IMR-90 (cell line): Measurements from ENCODE around the gene SLC39A8. TPM values are rescaled to one million over a fixed set of nuclear protein-coding genes. Genes with fewer than 3 reads are reported as not detected.

Source experiments
- ATAC-seq: fragments of 200-7000 bp; cut with Tn5 transposase; 2 replicates; pipeline ENCODE4 v1.9.1; 2020; ENCODE audit warnings: low read depth, mild to moderate bottlenecking, moderate library complexity
- BruUV-seq: library from RNA; stranded (reverse); fragments of 400-500 nt; replicated peaks from 2 replicates; lab custom pipeline; 2021; lab: Mats Ljungman, UMichigan
- CTCF ChIA-PET: fragments of 300-600 bp; formaldehyde crosslinking; extraction: SDS; loops from one replicate; lab custom pipeline; 2021; ENCODE audit warnings: antibody characterized with exemption; lab: Yijun Ruan, JAX
- POLR2A ChIA-PET: fragments of 300-600 bp; sonication (Branson Sonifier 250); formaldehyde crosslinking; loops from one replicate; lab custom pipeline; 2022; ENCODE audit warnings: antibody characterized with exemption; ENCODE audit not compliant: unreplicated experiment; lab: Charles Lee
- DNase-seq: peaks from one replicate; pipeline ENCODE4 v3.0.0; 2013
- H2AFZ ChIP-seq: replicated peaks from 2 replicates; pipeline ENCODE3; 2013; ENCODE audit warnings: low read length, mild to moderate bottlenecking; ENCODE audit not compliant: poor library complexity
- H2AK5ac ChIP-seq: 2 replicates; pipeline ENCODE4 v1.6.1; 2013; ENCODE audit warnings: low read depth, low read length, inconsistent platforms
- H2AK9ac ChIP-seq: replicated peaks from 2 replicates; pipeline ENCODE3; 2013; ENCODE audit warnings: mild to moderate bottlenecking, low read depth, low read length, moderate library complexity; ENCODE audit not compliant: poor library complexity
- H2BK120ac ChIP-seq: 2 replicates; pipeline ENCODE4 v1.6.1; 2013; ENCODE audit warnings: low read depth, low read length, inconsistent platforms
- H2BK15ac ChIP-seq: 3 replicates; pipeline ENCODE4 v1.6.1; 2013; ENCODE audit warnings: low read depth, low read length, inconsistent platforms
- H2BK20ac ChIP-seq: 2 replicates; pipeline ENCODE4 v1.6.1; 2013; ENCODE audit warnings: low read depth, mild to moderate bottlenecking, inconsistent platforms, low read length, moderate library complexity
- H2BK5ac ChIP-seq: 2 replicates; pipeline ENCODE4 v1.6.1; 2013; ENCODE audit warnings: mild to moderate bottlenecking, low read depth, low read length, inconsistent platforms; ENCODE audit not compliant: poor library complexity, severe bottlenecking
- H3K14ac ChIP-seq: replicated peaks from 2 replicates; pipeline ENCODE4 v1.6.1; 2013; ENCODE audit warnings: low read depth, low read length, inconsistent platforms
- H3K18ac ChIP-seq: 2 replicates; pipeline ENCODE4 v1.6.1; 2013; ENCODE audit warnings: low read depth, low read length, control low read depth
- H3K23ac ChIP-seq: 2 replicates; pipeline ENCODE4 v1.6.1; 2013; ENCODE audit warnings: low read depth, low read length, inconsistent platforms
- H3K27ac ChIP-seq: 2 replicates; pipeline ENCODE4 v1.5.1; 2013; ENCODE audit warnings: mild to moderate bottlenecking, control low read depth, low read length; ENCODE audit not compliant: insufficient read depth
- H3K27me3 ChIP-seq: 2 replicates; pipeline ENCODE4 v1.6.1; 2013; ENCODE audit warnings: low read length; ENCODE audit not compliant: control insufficient read depth, insufficient read depth
- H3K36me3 ChIP-seq: 2 replicates; pipeline ENCODE4 v1.6.1; 2013; ENCODE audit warnings: low read length, mixed read lengths; ENCODE audit not compliant: control insufficient read depth, insufficient read depth
- H3K4ac ChIP-seq: 2 replicates; pipeline ENCODE4 v1.6.1; 2013; ENCODE audit warnings: low read depth, low read length, inconsistent platforms
- H3K4me1 ChIP-seq: 2 replicates; pipeline ENCODE4 v1.6.1; 2013; ENCODE audit warnings: low read length, mixed read lengths; ENCODE audit not compliant: control insufficient read depth, insufficient read depth
- H3K4me2 ChIP-seq: 2 replicates; pipeline ENCODE4 v1.6.1; 2013; ENCODE audit warnings: low read depth, mild to moderate bottlenecking, control low read depth, low read length, moderate library complexity
- H3K4me3 ChIP-seq: 2 replicates; pipeline ENCODE4 v1.5.1; 2013; ENCODE audit warnings: low read depth, mild to moderate bottlenecking, control low read depth, low read length, moderate library complexity; ENCODE audit not compliant: insufficient read depth
- H3K56ac ChIP-seq: 2 replicates; pipeline ENCODE4 v1.6.1; 2013; ENCODE audit warnings: low read length, inconsistent platforms; ENCODE audit not compliant: insufficient read depth; ENCODE audit errors: extremely low read depth
- H3K79me1 ChIP-seq, 2 experiments: 2 replicates each; pipeline ENCODE4 v1.6.1; 2013; ENCODE audit warnings: low read length in 2 of 2, inconsistent platforms in 1 of 2, low read depth in 1 of 2
- H3K9ac ChIP-seq: 2 replicates; pipeline ENCODE4 v1.6.1; 2013; ENCODE audit warnings: low read depth, low read length, control low read depth
- H3K9me1 ChIP-seq: 2 replicates; pipeline ENCODE4 v1.6.1; 2013; ENCODE audit warnings: low read length, inconsistent platforms; ENCODE audit not compliant: insufficient read depth
- H3K9me3 ChIP-seq: 2 replicates; pipeline ENCODE4 v1.6.1; 2013; ENCODE audit warnings: low read length; ENCODE audit not compliant: control insufficient read depth, insufficient read depth
- H4K20me1 ChIP-seq: 2 replicates; pipeline ENCODE4 v1.6.1; 2013; ENCODE audit warnings: low read length, inconsistent platforms; ENCODE audit not compliant: insufficient read depth
- H4K5ac ChIP-seq: 2 replicates; pipeline ENCODE4 v1.6.1; 2013; ENCODE audit warnings: mild to moderate bottlenecking, low read depth, low read length, control low read depth
- H4K8ac ChIP-seq, 2 experiments: 2 replicates each; pipeline ENCODE4 v1.6.1; 2013; ENCODE audit warnings: low read depth in 2 of 2, low read length in 2 of 2, control low read depth in 1 of 2, inconsistent platforms in 1 of 2
- H4K91ac ChIP-seq: 2 replicates; pipeline ENCODE4 v1.6.1; 2013; ENCODE audit warnings: low read depth, low read length, inconsistent platforms; ENCODE audit not compliant: insufficient read depth
- SMC3 ChIP-seq: fragments of 150-350 bp; IDR thresholded peaks from 2 replicates; pipeline ENCODE4 v1.6.1; 2016; ENCODE audit warnings: low read depth, mild to moderate bottlenecking, antibody characterized with exemption, low read length, moderate library complexity
- WGBS, 2 experiments: methylation state at CpG; one replicate each; pipeline versions ENCODE4 v1.1.5 to v1.1.7; 2013; ENCODE audit warnings: missing lambda C conversion rate in 2 of 2; ENCODE audit not compliant: insufficient read length in 1 of 2; ENCODE audit errors: extremely low coverage in 2 of 2; 5-methylcytosine and 5-hydroxymethylcytosine counted together
- dilution Hi-C: fragments of 300-500 bp; cut with HindIII; formaldehyde crosslinking; loops from one replicate; pipeline ENCODE4 v1.14.3; 2018; ENCODE audit warnings: low sequenced_read_pairs; ENCODE audit not compliant: unreplicated experiment
- in situ Hi-C: fragments of 300-500 bp; cut with MboI; formaldehyde crosslinking; loops from 3 replicates; pipeline ENCODE4 v1.14.3; 2019; ENCODE audit warnings: low sequenced_read_pairs, inconsistent platforms, mixed read lengths
- intact Hi-C: fragments of 100-400 bp; cut with micrococcal nuclease; formaldehyde crosslinking; loops from 2 replicates; pipeline ENCODE4 v1.10.0; 2022
- polyA plus RNA-seq, 3 experiments: library from polyadenylated mRNA; depleted of rRNA; stranded (reverse); fragments of >200 nt; gene quantifications; 2 replicates each; pipeline ENCODE4 v1.2.3, GENCODE V29; 2012; ENCODE audit warnings: low replicate concordance in 1 of 3
- total RNA-seq: library from RNA; depleted of rRNA; stranded (reverse); fragments of >200 nt; gene quantifications from 2 replicates; pipeline ENCODE4 v1.2.3, GENCODE V29; 2012

Gene SLC39A8
- total and polyA plus RNA-seq, 2 of the 4 experiments (the other 2 are of a cell fraction) = 0.05 to 0.18 TPM

GRCh38 chr4:102311407-102311806 is 33.9 kb downstream of the SLC39A8 start:
- Histone ChIP-seq H4K91ac (no peak overlapping the region), H3K23ac (no peak overlapping the region), H2AFZ (no peak overlapping the region), H3K4me3 (no peak overlapping the region), H3K4me2 (no peak overlapping the region), H4K5ac (no peak overlapping the region), H2AK5ac (no peak overlapping the region), H3K18ac (no peak overlapping the region), H3K14ac (no peak overlapping the region), H3K4me1 (no peaks in the 10 kb centered on the region), H2BK120ac (no peak overlapping the region), H3K79me1 (no peaks in the 10 kb centered on the region), H3K9me1 (no peaks in the 10 kb centered on the region), H4K8ac (no peak overlapping the region), H2BK20ac (no peak overlapping the region), H2BK5ac (no peak overlapping the region), H2BK15ac (no peak overlapping the region), H2AK9ac (no peak overlapping the region), H3K27ac (no peak overlapping the region), H4K20me1 (no peaks in the 10 kb centered on the region), H3K36me3 (no peaks in the 10 kb centered on the region), H3K4ac (no peak overlapping the region), H3K27me3 (no peaks in the 10 kb centered on the region), H3K56ac (no peak overlapping the region), H3K9ac (no peak overlapping the region), H3K9me3 (no peaks in the 10 kb centered on the region)
- in situ Hi-C loops = no loop called here
- intact Hi-C loops = no loop called here
- no TSS peak for BruUV-seq
- POLR2A ChIA-PET = no interaction called here
- ATAC-seq (no peak), DNase-seq (no peak)
- dilution Hi-C loops = no loop called here
- CTCF ChIA-PET = no interaction called here
- no CpG with 5 or more reads among the region's 1 CpG for WGBS, 2 experiments
- no peak for TF ChIP-seq SMC3
